GM21786 (cell line): Measurements from ENCODE around the gene INTS1.

Experiments
- ATAC-seq: cut with Tn5 transposase; IDR thresholded peaks from one replicate; pipeline ENCODE4 v1.9.1; 2021; ENCODE audit not compliant: unreplicated experiment

INTS1 gene

DNA sequence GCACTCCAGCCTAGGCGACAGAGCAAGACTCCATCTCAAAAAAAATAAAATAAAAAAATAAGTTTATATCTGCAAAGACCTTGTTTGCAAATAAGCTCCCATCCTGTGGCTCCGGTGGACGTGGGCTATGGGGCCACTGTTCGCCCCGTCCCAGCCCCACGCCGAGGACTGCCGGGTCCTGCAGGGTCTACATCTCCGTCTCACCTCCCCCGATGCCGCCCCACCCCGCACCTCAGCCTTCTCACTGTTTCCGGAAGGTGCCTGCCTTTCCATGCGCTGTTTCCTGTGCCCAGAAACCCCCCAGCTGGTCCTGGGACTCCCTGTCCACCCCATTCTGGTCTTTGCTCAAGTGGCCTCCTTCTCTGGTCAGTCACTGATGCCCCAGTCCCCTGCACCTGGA, 5.0 kb upstream of the INTS1 start:
- no peak for ATAC-seq

GRCh38 chr7:1508277-1508758, 4.1 kb upstream of the INTS1 start:
- no peak for ATAC-seq

- no peak for ATAC-seq
Measured at GRCh38 chr7:1505731-1506550, 1.8 kb upstream of the INTS1 start.

- no peak for ATAC-seq
Measured at GRCh38 chr7:1503390-1503789, 799 bp downstream of the INTS1 start.

DNA sequence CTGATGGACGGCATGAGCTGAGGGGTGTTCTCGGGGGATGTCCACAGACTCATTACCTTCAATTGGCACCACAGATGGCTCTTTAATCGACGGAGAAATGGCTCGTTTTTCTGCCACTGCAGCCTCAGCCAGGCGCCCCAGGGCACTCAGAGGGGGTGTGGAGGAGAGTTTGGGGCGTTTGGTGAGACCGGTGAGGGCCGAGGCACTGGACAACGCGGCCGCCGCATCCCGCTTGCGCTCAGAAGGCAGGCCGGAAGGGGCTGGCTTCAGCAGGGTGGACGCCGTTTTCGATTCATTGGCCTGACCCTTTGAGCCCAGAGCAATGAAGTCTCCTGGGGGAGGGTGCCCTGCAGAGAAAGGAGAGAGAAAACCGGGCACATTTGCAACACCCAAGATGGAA, 1.3 kb downstream of the INTS1 start:
- ATAC-seq, result no peak

GRCh38 chr7:1501487-1502270, 2.5 kb downstream of the INTS1 start:
- ATAC-seq, result no peak

- no peak for ATAC-seq
Measured at GRCh38 chr7:1500064-1500807, 4.0 kb downstream of the INTS1 start.

DNA sequence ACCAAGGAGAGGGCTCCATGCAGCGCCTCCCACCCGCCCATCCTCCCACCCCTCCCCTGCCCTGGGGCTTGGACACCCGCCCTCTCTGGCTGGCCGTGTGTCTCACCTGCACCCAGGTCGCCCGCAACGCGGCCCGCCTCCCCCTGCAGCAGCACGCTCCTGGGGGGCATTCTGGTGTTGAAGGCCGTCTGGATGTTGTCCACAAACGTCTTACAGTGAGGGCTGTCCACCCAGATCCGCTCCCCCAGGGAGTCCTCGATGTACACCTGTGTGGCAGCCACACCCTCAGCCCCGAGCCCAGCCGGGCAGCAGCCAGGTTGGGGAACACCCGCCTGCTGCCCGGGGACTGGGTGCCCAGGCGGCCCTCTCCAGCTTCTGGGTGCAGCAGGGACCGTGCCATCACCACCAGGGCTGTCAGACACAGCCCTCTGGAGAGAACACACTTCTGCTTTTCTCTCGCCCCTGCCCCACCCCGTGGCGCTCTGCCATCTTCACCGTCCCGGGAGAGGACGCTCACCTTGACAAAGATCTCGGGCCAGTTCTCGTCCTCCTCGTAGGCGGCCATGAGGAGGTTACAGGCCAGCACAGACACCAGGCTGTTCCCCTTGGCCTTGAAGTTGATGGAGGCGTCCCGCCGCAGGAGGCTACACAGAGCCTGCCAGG, 4.7 kb downstream of the INTS1 start:
- no peak for ATAC-seq

- no peak for ATAC-seq
Measured at GRCh38 chr7:1498370-1499305, 5.6 kb downstream of the INTS1 start.

DNA sequence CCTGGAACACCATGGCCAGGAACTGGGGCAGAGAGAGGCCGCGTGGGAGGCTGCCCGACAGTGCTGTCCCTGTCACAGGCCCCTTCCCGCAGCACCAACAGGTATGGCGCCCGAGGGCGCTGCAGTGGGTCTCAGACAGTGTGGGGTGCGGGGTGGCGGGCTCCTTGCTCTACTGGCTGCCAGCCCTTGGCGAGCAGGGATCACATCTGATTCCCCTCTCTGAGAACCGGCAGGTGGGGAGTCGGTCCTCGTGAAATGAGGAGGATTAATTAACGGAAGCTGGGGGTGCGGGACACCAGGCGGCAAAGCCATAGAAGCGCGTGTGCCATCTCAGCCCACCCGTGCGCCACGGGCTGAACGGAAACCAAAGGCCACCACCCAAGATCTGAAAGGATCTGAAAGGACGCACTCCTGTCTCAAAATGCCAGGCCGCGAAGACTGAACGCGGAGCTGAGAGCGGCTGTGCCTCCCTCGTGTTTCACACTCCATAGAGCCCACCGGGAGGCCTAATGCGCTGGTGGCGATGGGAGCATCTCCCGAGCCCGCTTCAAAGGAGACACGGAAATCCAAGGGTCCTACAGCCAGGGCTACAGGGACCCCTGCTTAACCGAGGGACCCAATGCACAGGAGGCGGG, 6.8 kb downstream of the INTS1 start:
- ATAC-seq, result no peak

DNA sequence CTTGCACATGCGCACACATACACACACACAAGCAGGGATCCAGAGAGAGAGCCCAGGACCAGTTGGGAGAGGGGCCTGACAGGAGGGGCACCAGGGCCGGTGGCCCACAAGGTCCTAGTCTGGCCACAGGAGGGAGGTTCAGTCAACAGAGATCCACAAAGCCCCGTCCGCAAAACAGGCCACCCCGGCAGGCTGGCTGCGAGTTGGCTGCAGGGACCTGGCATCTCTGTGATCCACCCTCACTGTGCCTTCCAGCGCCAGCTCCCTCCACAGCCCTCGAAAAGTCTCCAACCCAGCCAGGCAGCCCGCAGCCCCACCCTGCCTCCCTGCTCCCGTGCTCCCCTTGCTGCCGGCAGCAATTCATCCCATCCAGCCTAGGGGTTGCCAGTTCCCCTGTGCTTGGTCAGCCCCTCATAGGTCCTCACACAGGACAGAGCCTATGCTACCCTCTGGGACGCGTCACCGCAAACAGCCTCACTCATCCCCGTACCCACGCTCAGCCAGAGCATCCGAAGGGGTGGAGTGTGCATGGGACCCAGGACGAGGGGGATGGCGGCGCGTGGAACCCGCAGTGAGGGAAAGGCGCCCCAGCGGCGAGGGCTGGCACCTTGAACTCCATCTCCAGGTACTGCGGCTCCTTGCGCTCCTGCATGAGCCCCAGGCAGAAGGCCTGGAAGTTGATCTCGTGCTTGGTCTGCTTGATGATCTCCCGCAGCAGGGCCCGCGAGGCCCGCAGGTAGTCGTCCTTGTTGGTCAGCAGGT, 7.5 kb downstream of the INTS1 start:
- ATAC-seq, result no peak

DNA sequence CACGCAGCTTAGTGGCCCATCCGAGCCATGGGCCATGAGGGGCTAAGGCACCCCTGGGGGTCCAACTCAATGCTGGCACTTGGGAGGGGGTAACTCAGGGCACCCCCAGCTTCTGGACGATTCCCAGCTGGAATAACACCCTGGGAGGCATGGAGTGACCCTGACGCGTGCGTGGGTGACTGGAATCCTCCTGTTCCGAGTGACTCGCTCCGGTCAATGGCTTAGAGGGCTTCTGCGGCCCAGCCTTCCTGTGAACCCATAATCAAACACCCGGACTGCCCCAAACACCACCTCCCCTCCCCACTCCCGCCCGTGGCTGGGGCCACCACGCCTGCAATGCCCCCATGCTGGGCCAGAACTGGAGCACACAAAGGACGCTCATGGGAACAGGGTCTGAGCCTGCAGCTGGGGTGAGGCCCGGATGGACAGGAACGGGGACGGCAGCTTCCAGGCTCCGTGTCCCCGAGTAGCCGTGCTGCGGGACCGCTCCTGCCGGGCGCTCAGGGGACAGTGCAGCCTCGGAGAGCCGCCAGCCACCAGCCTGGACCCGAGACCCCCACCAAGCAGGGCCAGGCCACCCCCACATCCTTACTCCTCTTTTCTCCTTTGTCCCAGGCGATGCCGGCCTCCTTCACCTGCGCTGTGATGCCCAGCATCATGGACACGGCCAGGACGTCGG, 8.5 kb downstream of the INTS1 start:
- no peak for ATAC-seq

GRCh38 chr7:1494866-1495563, 9.2 kb downstream of the INTS1 start:
- ATAC-seq, result no peak

DNA sequence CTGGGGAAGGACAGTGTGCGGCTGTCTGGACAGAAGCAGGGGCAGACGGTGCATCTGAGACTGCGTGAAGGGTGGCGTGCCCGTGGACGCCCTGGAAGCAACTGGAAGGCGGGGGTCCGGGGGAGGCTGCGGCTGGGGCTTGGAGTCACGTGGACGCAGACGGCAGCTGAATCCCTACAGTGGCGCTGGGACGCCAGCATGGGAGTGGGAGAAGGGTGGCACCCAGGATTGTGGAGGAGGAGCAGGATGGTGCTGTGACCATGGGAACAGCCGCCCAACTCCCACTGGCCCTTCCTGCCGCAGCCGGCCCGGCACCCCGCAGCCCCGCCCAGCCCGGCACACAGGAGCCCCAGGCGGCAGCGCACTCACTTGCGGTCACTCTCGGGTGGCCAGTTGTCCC, 9.7 kb downstream of the INTS1 start:
- ATAC-seq, result no peak

DNA sequence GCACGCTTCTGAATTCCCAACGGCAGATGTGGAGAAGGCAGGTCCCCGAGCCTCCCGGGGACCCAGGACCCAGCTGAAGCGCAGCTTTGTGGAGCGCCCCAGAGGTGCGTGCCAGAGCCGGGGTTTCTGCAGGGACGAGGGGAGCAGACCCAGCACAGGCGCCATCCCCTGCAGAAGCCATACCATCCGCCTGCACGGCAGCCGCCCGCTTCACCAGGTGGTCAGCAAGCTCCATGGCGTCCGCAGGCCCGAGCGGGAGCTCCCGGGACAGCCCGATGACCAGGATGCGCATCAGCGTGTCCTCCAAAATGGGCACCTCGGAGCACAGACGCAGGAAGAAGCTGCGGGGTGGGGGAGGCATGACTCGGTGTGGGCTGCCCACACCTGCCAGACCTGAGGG, 10.6 kb downstream of the INTS1 start:
- ATAC-seq, result no peak

GRCh38 chr7:1493129-1493528, 11.1 kb downstream of the INTS1 start:
- ATAC-seq, result no peak

- ATAC-seq, result no peak
Measured at GRCh38 chr7:1492640-1493039, 11.5 kb downstream of the INTS1 start.

DNA sequence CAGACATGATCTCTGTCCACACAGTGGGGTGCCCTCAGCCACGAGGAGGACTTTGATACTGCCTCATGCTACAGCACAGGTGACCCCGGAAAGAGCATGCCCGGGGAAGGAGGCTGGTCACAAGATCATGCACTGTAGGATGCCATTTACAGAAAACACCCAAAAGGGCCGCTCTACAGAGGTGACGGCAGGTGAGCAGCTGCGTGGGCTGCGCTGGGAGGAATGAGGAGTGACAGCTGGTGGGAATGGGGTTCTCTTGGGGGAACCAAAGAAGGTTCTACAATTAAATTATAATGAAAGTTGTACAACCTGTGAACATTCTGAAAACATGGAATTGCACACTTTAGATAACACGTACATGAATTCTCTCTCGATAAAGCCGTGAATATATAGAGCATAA, 12.0 kb downstream of the INTS1 start:
- ATAC-seq, result no peak
